ENCODE data around the gene MRPL28. TPM values are rescaled to one million over a fixed set of nuclear protein-coding genes. Genes with fewer than 3 reads are reported as not detected.

Gene MRPL28
- total and polyA plus RNA-seq, 4 donors, result 31.9 to 98.9 (median 77.2) TPM

DNA sequence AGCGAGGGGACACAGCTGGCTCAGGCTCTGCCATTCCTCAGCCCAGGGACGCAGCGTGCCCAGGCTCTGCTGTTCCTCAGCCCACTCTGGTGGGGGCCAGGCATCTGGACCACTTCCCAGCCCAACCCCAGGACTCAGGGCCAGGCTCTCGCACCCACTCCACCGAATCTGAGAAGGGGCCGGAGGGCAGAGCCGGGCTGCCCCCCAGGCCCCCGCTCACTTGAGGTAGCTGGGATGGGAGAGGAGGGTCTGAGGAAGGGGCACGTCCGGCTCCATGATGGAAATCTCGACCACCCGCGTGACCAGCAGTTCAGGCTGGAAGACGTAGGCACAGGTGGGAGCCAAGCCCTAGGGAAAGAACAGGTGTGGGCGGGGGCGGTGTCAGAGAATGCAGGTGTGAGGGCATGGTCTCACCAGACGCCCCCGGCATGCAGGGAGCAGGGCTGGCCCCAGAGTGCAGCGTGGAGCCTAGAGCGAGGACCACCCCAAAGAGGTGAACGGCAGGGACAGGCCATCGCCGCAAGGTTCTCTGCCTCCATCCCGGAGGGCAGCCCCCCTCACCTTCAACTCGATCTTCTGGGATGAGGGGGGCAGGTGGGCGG is 6.6 kb upstream of the MRPL28 start:
- no peak overlapping the region for H3K27ac ChIP-seq (ENCODE audit: low read depth in 1 of 2, low read length in 1 of 2)
- H3K4me1 ChIP-seq (ENCODE audit: control insufficient read depth in 5 of 5, insufficient read depth in 5 of 5, low read length in 5 of 5), result peaks cover 0 to 14% (median 4%) of the 10 kb centered on the region in 5 donors
- no peak overlapping the region for H3K9ac ChIP-seq (ENCODE audit: insufficient read depth in 1 of 2, low read length in 2 of 2)
- H3K36me3 ChIP-seq (ENCODE audit: control insufficient read depth in 4 of 4, insufficient read depth in 4 of 4, low read length in 4 of 4), result peaks cover 0 to 55% (median 3%) of the 10 kb centered on the region in 4 donors
- WGBS, 2 donors, result 93 to 95% methylated on average over 26 of the region's 26 CpGs
- TF ChIP-seq CTCF (IDR thresholded peaks at IDR 0.05; ENCODE audit: control extremely low read depth, extremely low read depth), result no peak
- DNase-seq, result no peak
- H3K27me3 ChIP-seq (ENCODE audit: control insufficient read depth in 3 of 3, insufficient read depth in 3 of 3, low read length in 2 of 3), result no peaks in the 10 kb centered on the region
- H3K4me3 ChIP-seq, result no peak overlapping the region
- no peak for ATAC-seq (ENCODE audit: insufficient read depth, low FRiP score)
- H3K9me3 ChIP-seq (ENCODE audit: control insufficient read depth in 4 of 4, insufficient read depth in 3 of 4, low read length in 3 of 4), result no peaks in the 10 kb centered on the region

DNA sequence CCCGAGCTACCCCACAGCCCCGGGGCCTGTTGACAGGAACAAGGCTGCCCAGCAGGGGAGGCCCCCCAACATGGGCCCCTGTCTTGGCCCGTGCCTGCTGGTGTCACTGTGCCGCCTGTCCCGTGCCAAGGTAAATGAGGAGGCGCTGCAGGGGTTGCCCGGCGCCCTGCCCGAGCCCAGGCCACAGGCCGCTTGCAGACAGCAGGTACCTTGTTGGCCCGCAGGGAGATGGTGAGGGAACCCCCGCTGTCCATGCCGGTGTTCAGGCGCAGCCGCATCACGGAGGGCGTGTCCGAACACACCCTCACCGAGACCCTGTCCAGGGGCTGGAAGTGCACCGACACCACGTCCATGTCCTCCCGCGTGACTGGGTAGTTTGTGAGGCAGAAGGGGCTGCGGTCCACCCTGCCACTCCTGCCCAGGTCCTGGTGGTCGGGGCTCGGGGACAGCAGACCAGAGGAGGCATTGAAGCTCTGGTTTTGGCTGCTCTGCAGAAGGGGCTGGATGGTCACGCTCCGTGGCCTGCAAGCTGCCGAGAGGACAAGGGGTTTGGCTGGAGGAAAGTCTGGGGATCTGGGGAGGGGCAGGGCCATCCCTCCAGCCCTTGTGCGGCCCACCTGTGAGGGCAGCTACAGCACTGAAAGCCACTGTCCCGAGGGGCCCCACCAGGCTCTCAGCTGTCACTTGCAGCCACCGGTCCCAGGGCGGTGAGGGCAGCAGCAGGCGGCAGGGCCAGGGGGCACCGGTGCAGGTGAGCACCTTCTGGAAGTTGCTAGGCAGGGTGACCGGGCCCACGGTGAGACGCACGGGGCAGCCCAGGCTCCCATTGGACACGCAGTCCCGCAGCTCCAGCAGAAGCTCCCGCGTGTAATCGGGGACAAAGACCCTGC is 5.8 kb upstream of the MRPL28 start:
- H3K27me3 ChIP-seq (ENCODE audit: control insufficient read depth in 3 of 3, insufficient read depth in 3 of 3, low read length in 2 of 3), result no peaks in the 10 kb centered on the region
- DNase-seq, result no peak
- 96% methylated on average over 40 to 44 of the region's 44 CpGs for WGBS, 2 donors
- peaks cover 0 to 61% (median 3%) of the 10 kb centered on the region in 4 donors for H3K36me3 ChIP-seq (ENCODE audit: control insufficient read depth in 4 of 4, insufficient read depth in 4 of 4, low read length in 4 of 4)
- no peak overlapping the region for H3K27ac ChIP-seq (ENCODE audit: low read depth in 1 of 2, low read length in 1 of 2)
- H3K4me3 ChIP-seq, result no peak overlapping the region
- no peak for ATAC-seq (ENCODE audit: insufficient read depth, low FRiP score)
- H3K9ac ChIP-seq (ENCODE audit: insufficient read depth in 1 of 2, low read length in 2 of 2), result no peak overlapping the region
- no peaks in the 10 kb centered on the region for H3K9me3 ChIP-seq (ENCODE audit: control insufficient read depth in 4 of 4, insufficient read depth in 3 of 4, low read length in 3 of 4)
- H3K4me1 ChIP-seq (ENCODE audit: control insufficient read depth in 5 of 5, insufficient read depth in 5 of 5, low read length in 5 of 5), result peaks cover 0 to 11% (median 4%) of the 10 kb centered on the region in 5 donors
- TF ChIP-seq CTCF (IDR thresholded peaks at IDR 0.05; ENCODE audit: control extremely low read depth, extremely low read depth), result no peak

DNA sequence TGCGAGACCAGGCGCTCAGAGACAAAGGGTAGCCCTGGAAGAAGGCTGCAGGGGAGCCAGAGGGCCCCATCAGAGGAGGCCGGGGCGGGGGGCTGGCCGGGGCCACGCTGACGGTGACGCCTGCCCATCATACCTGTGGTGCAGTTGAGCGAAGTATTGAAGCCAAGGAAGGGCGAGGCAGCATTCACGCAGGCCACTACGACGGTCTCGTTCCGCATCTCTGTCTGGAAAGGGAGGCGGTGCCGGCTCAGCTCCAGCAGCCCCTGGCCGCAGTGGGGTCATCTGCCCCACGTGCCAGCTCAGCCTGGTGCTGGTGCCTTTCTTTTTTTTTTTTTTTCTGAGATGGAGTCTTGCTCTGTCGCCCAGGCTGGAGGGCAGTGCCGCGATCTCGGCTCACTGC is 4.9 kb upstream of the MRPL28 start:
- Histone ChIP-seq H3K27ac (ENCODE audit: low read depth in 1 of 2, low read length in 1 of 2) (no peak overlapping the region), H3K4me1 (ENCODE audit: control insufficient read depth in 5 of 5, insufficient read depth in 5 of 5, low read length in 5 of 5) (peaks cover 0 to 12% (median 4%) of the 10 kb centered on the region in 5 donors), H3K9me3 (ENCODE audit: control insufficient read depth in 4 of 4, insufficient read depth in 3 of 4, low read length in 3 of 4) (no peaks in the 10 kb centered on the region), H3K27me3 (ENCODE audit: control insufficient read depth in 3 of 3, insufficient read depth in 3 of 3, low read length in 2 of 3) (no peaks in the 10 kb centered on the region), H3K36me3 (ENCODE audit: control insufficient read depth in 4 of 4, insufficient read depth in 4 of 4, low read length in 4 of 4) (peaks cover 0 to 61% (median 3%) of the 10 kb centered on the region in 4 donors), H3K9ac (ENCODE audit: insufficient read depth in 1 of 2, low read length in 2 of 2) (no peak overlapping the region), H3K4me3 (no peak overlapping the region)
- DNase-seq (no peak), ATAC-seq (ENCODE audit: insufficient read depth, low FRiP score) (no peak)
- no peak for TF ChIP-seq CTCF (IDR thresholded peaks at IDR 0.05; ENCODE audit: control extremely low read depth, extremely low read depth)
- WGBS, 2 donors, result 95 to 98% methylated on average over 23 of the region's 23 CpGs
